ENCODE measurements around the gene ZDHHC12. TPM values are rescaled to one million over a fixed set of nuclear protein-coding genes. Genes with fewer than 3 reads are reported as not detected.
A peak's percentile ranks its signal among the peaks of the same experiment; 100 is the strongest.

ZDHHC12 gene, protein sequence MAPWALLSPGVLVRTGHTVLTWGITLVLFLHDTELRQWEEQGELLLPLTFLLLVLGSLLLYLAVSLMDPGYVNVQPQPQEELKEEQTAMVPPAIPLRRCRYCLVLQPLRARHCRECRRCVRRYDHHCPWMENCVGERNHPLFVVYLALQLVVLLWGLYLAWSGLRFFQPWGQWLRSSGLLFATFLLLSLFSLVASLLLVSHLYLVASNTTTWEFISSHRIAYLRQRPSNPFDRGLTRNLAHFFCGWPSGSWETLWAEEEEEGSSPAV
- total RNA-seq: 10 to 100 TPM; 51.5 to 99.4 (median 77.1) TPM

DNA sequence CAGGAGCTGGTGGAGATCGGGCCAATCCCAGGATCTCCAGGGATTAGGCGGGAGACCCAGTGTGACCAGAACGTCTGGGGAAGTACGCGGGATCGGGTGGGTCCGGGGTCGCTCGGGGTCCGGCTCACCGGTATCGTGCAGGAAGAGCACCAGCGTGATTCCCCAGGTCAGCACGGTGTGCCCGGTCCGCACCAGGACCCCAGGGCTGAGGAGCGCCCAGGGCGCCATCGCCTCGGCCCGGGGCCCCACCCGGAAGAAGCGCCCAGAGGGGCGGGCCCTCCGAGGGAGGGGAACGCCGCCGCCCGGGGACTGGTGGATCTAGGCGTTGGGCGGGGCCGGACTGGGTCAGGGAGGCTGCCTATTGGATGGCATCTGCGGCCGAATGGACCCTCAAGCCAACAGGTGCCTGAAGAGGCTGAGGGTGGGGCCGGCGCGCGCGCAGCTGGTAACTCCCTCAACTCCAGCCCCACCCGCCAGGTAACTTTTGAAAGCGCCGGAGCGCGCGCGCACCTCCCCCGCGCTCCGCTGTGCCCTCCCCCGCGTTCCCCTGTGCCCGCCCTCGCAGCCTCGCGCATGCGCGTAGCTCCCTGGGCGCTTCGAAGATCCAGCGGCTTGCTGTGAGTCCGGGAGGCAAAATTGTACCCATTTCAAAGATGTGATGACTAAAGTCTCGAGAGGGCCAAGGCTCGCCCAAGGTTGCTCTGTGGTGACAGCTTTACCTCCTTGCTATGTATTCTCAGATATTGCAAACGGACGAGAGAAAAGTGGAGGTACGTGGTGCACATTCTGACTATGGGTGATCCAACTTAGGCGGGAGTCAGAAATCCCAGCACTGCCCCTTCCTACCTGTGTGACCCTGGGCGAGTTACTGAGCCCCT lies at the start of gene ZDHHC12:
Gene ZDHHC12 (minus strand): TSS at position 262 of the 878 bp plus-strand sequence. CDS start 34 bp downstream, at position 228.
- Histone ChIP-seq H3K4me1 (peaks cover 14 to 36% (median 14%) of the 10 kb centered on the region in 3 donors), H3K9me3 (no peaks in the 10 kb centered on the region), H3K27me3 (no peaks in the 10 kb centered on the region), H3K4me3 (peak within 1 kb of the TSS; percentile 62 to 83 (median 66)), H3K36me3 (peaks cover 0 to 25% (median 5%) of the 10 kb centered on the region in 3 donors), H3K27ac (peak within 1 kb of the TSS; percentile 84 to 92 (median 89))
- intact Hi-C loops (cut with DNase I): no loop called here
- WGBS, 2 donors: 0 to 4% methylated on average over 5 to 27 of the region's 68 CpGs
- DNase-seq: peak; percentile 97
- TF ChIP-seq POLR2A (IDR thresholded peaks at IDR 0.05): peak in 3 of 4 donors; percentile 66 to 89 (median 88)
- TF ChIP-seq, protein P1, sequence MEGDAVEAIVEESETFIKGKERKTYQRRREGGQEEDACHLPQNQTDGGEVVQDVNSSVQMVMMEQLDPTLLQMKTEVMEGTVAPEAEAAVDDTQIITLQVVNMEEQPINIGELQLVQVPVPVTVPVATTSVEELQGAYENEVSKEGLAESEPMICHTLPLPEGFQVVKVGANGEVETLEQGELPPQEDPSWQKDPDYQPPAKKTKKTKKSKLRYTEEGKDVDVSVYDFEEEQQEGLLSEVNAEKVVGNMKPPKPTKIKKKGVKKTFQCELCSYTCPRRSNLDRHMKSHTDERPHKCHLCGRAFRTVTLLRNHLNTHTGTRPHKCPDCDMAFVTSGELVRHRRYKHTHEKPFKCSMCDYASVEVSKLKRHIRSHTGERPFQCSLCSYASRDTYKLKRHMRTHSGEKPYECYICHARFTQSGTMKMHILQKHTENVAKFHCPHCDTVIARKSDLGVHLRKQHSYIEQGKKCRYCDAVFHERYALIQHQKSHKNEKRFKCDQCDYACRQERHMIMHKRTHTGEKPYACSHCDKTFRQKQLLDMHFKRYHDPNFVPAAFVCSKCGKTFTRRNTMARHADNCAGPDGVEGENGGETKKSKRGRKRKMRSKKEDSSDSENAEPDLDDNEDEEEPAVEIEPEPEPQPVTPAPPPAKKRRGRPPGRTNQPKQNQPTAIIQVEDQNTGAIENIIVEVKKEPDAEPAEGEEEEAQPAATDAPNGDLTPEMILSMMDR (IDR thresholded peaks at IDR 0.05): peak in 1 of 6 experiments; percentile 40

DNA sequence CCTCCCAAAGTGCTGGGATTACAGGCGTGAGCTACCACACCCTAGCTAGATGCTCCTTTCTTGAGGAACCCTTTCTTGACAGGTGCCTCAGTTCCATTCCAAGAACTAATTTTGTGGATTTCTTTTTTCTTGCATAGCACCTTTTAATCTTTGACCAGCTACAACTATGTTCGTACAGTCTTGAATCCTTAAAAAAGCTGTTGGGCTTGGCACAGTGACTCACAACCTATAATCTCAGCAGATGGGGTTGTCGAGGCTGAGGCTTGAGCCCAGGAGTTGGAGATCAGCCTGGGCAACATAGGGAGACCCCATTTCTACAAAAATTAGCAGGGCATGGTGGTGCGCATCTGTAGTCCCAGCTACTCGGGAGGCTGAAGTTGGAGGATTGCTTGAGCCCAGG lies 49.1 kb upstream of the ZDHHC12 start:
- WGBS, 2 donors: 80 to 81% methylated on average over 4 to 5 of the region's 5 CpGs
- TF ChIP-seq, protein P1 (IDR thresholded peaks at IDR 0.05): no peak
- Histone ChIP-seq H3K27me3 (no peaks in the 10 kb centered on the region), H3K4me3 (no peak overlapping the region), H3K9me3 (peaks cover 0 to 4% (median 0%) of the 10 kb centered on the region in 3 donors), H3K27ac (no peak overlapping the region), H3K36me3 (peaks cover 0 to 2% (median 0%) of the 10 kb centered on the region in 3 donors), H3K4me1 (peaks cover 17 to 37% (median 22%) of the 10 kb centered on the region in 3 donors)
- DNase-seq: no peak
- intact Hi-C loops (cut with DNase I): no loop called here

DNA sequence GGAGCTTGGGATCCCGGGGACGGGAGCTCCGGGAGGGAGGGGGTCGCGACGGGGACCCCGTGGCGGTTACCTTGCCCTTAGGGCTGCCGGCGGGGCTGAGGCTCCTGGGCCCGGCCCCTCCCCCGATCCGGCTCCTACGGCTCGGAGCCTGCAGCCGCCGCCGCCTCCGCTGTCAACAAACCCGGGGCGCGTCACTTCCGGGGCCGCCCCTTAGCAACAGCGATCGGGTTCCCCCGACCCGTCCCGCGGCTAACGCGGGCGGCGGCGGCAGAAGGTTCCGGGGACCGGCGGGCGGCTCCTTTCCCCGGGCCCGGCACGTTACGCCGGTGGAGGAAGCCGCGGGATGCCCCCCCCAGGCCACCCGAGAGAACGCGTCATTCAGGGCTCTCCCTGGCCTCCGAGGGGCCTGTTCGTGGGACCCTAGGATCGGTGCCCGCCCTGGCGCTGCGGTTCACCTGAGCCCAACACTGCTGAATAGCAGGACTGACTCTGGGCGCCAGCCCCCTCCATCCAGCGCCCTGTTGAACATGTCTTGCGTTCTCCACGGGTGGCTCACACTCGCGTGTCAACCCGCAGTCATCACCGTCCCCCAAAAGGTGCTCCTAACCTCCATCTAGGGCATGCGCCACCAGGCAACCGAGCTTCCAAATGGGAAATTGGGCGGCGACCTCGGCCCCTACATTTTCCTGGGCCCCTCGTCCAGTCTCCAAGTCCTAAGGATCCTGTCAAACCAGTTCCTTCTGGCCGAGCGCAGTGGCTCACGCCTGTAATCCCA lies 48.0 kb upstream of the ZDHHC12 start, which contains the start of gene ZER1:
Gene ZER1 (minus strand): TSS at position 183 of the 775 bp plus-strand sequence. CDS start 16,362 bp downstream, outside the sequence.
- H3K9me3 ChIP-seq: peaks cover 0 to 4% (median 0%) of the 10 kb centered on the region in 3 donors
- H3K4me3 ChIP-seq: peak within 1 kb of the TSS; percentile 83 to 99 (median 90)
- 0 to 1% methylated on average over 3 to 12 of the region's 72 CpGs for WGBS, 2 donors
- peak; percentile 71 for DNase-seq
- intact Hi-C loops (cut with DNase I): no loop called here
- H3K27me3 ChIP-seq: no peaks in the 10 kb centered on the region
- H3K36me3 ChIP-seq: peaks cover 0 to 13% (median 0%) of the 10 kb centered on the region in 3 donors
- TF ChIP-seq POLR2A (IDR thresholded peaks at IDR 0.05): peak in 3 of 4 donors; percentile 73 to 84 (median 75)
- TF ChIP-seq, protein P1 (IDR thresholded peaks at IDR 0.05): no peak
- H3K27ac ChIP-seq: peak within 1 kb of the TSS; percentile 96 to 100 (median 98)
- H3K4me1 ChIP-seq: peaks cover 17 to 37% (median 22%) of the 10 kb centered on the region in 3 donors

DNA sequence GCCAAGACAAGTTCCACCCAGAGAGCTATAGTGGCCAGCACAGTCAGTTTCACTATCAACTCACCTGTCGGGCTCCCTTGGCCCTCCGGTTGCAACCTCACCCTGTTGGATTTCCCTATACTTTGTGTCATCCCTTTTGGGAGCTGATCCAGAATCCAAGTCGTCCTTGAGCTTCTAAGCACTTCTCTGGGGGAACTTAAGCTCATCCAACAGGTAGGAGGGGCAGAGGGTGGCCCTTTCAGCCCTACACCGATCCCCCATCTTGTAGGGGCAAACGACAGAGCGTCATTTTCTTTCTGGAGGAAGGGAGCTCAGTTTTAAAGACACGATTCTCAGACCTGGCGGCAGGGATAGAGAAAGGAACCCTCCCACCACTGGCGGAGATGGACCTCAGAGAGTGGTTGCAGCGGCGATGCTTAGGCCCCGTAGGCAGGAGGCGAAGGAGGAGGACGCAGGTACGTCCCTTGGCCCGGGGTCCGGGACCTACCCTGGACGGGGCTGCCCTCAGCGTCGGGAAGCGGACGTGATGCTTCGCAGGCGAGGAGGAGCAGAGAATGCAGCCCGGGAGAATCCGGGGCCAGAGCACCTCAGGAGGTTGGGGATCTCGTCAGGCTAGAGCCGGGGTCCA lies 47.3 kb upstream of the ZDHHC12 start:
- TF ChIP-seq, protein P1 (IDR thresholded peaks at IDR 0.05): no peak
- TF ChIP-seq POLR2A (IDR thresholded peaks at IDR 0.05): no peak
- intact Hi-C loops (cut with DNase I): no loop called here
- DNase-seq: no peak
- peak overlapping the region; percentile 96 to 100 (median 98) for H3K27ac ChIP-seq
- peaks cover 0 to 3% (median 0%) of the 10 kb centered on the region in 3 donors for H3K9me3 ChIP-seq
- peaks cover 0 to 13% (median 0%) of the 10 kb centered on the region in 3 donors for H3K36me3 ChIP-seq
- 1 to 12% methylated on average over 3 to 23 of the region's 28 CpGs for WGBS, 2 donors
- H3K4me3 ChIP-seq: peak overlapping the region; percentile 83 to 99 (median 90)
- H3K4me1 ChIP-seq: peaks cover 17 to 37% (median 22%) of the 10 kb centered on the region in 3 donors
- no peaks in the 10 kb centered on the region for H3K27me3 ChIP-seq

Measured in esophagus squamous epithelium (tissue), 5 donors.